HL-60 (cell line): ENCODE results near the gene PADI2.

Source experiments
- CTCF ChIP-seq: IDR thresholded peaks from one replicate; pipeline ENCODE4 v1.5.1; 2011; ENCODE audit warnings: low read length, control low read depth, inconsistent platforms; ENCODE audit not compliant: insufficient read depth
- POLR2AphosphoS5 ChIP-seq: IDR thresholded peaks from 2 replicates; pipeline ENCODE4 v1.6.1; 2012; ENCODE audit warnings: low read depth
- REST ChIP-seq: IDR thresholded peaks from 2 replicates; pipeline ENCODE4 v1.6.1; 2012; ENCODE audit warnings: low read depth; ENCODE audit not compliant: insufficient replicate concordance

- TF ChIP-seq CTCF (no peak), POLR2AphosphoS5 (no peak), REST (no peak)
Measured at GRCh38 chr1:17086751-17087150, 32.5 kb downstream of the PADI2 start.
